Prostate gland (tissue), 2 donors: ENCODE data around the gene LIN37. TPM values are rescaled to one million over a fixed set of nuclear protein-coding genes. Genes with fewer than 3 reads are reported as not detected.

ENCODE experiments used
- DNase-seq: peaks from one replicate; pipeline ENCODE4 v3.0.0-alpha.2; 2019; ENCODE audit warnings: low spot score
- H3K27ac ChIP-seq, 2 donors: fragments of 200-600 bp; sonication (generic); 2 replicates each; pipeline ENCODE4 v1.5.1; 2017 to 2019
- H3K27me3 ChIP-seq: fragments of 200-600 bp; sonication (generic); replicated peaks from 2 replicates; pipeline ENCODE4 v1.5.1; 2019; ENCODE audit not compliant: insufficient read depth
- H3K36me3 ChIP-seq, 2 donors: fragments of 200-600 bp; sonication (generic); 1 replicate in 1 of 2; 2 replicates in 1 of 2; pipeline versions ENCODE4 v1.5.1 to v1.8.1; 2017 to 2019
- H3K4me1 ChIP-seq: fragments of 200-600 bp; sonication (generic); replicated peaks from 2 replicates; pipeline ENCODE4 v1.5.1; 2019
- H3K4me3 ChIP-seq, 2 donors: fragments of 200-600 bp; sonication (generic); 2 replicates each; pipeline ENCODE4 v1.5.1; 2017 to 2019
- H3K9me3 ChIP-seq: fragments of 200-600 bp; sonication (generic); 2 replicates; pipeline ENCODE4 v1.5.1; 2017
- CTCF ChIP-seq, 4 experiments: fragments of 200-600 bp in 2 of 4; fragments of 450-650 bp in 2 of 4; sonication (generic) in 2 of 4; IDR thresholded peaks; 1 replicate in 3 of 4; 2 replicates in 1 of 4; pipeline ENCODE4 v1.5.1; 2016 to 2019; ENCODE audit warnings: antibody characterized with exemption in 4 of 4, mild to moderate bottlenecking in 2 of 4, moderate library complexity in 2 of 4
- POLR2A ChIP-seq: fragments of 450-650 bp; IDR thresholded peaks from one replicate; pipeline ENCODE4 v1.6.1; 2016; ENCODE audit warnings: antibody characterized with exemption, mild to moderate bottlenecking
- POLR2AphosphoS5 ChIP-seq: sonication (generic); formaldehyde crosslinking; IDR thresholded peaks from one replicate; pipeline ENCODE4 v1.6.1; 2017; ENCODE audit warnings: antibody characterized with exemption
- WGBS: methylation state at CpG from one replicate; pipeline ENCODE4 v1.1.5; 2018; 5-methylcytosine and 5-hydroxymethylcytosine counted together
- intact Hi-C: fragments of 100-400 bp; cut with DNase I; formaldehyde crosslinking; loops from one replicate; pipeline ENCODE4 v1.14.2; 2022
- total RNA-seq, 2 donors: library from RNA; depleted of rRNA; stranded (reverse); fragments of >200 nt; gene quantifications; one replicate each; pipeline ENCODE4 v1.1.0, GENCODE V29; 2016

Gene LIN37
- total RNA-seq, 2 donors from 2014 or later = 4.2 to 13.0 TPM

GRCh38 chr19:35713904-35714495, 34.4 kb upstream of the LIN37 start:
- DNase-seq = no peak
- no peak overlapping the region for H3K27ac ChIP-seq
- no peaks in the 10 kb centered on the region for H3K36me3 ChIP-seq
- intact Hi-C loops = loop anchor here (10.0 kb wide), 1 partner anchor 359 kb away; the partner anchor contains the start of gene FFAR3
- TF ChIP-seq CTCF (IDR thresholded peaks at IDR 0.05) = no peak
- no peak for TF ChIP-seq POLR2AphosphoS5
- no peak for TF ChIP-seq POLR2A
- H3K4me3 ChIP-seq = no peak overlapping the region
- no peaks in the 10 kb centered on the region for H3K27me3 ChIP-seq
- 80% methylated on average over 12 of the region's 12 CpGs for WGBS
- H3K9me3 ChIP-seq = no peaks in the 10 kb centered on the region
- H3K4me1 ChIP-seq = peaks cover 9% of the 10 kb centered on the region

GRCh38 chr19:35714601-35715354, 33.6 kb upstream of the LIN37 start:
- H3K27me3 ChIP-seq = no peaks in the 10 kb centered on the region
- H3K9me3 ChIP-seq = no peaks in the 10 kb centered on the region
- no peak for DNase-seq
- TF ChIP-seq CTCF (IDR thresholded peaks at IDR 0.05) (no peak), POLR2A (no peak), POLR2AphosphoS5 (no peak)
- H3K4me3 ChIP-seq = no peak overlapping the region
- intact Hi-C loops = loop anchor here (10.0 kb wide), 1 partner anchor 360 kb away; the partner anchor contains the start of gene FFAR3
- H3K4me1 ChIP-seq = peaks cover 15% of the 10 kb centered on the region
- 85% methylated on average over 14 of the region's 14 CpGs for WGBS
- H3K36me3 ChIP-seq = no peaks in the 10 kb centered on the region
- no peak overlapping the region for H3K27ac ChIP-seq

GRCh38 chr19:35715355-35715809, 33.0 kb upstream of the LIN37 start:
- TF ChIP-seq POLR2AphosphoS5 = no peak
- Histone ChIP-seq H3K4me3 (no peak overlapping the region), H3K27me3 (no peaks in the 10 kb centered on the region), H3K9me3 (no peaks in the 10 kb centered on the region), H3K4me1 (peaks cover 15% of the 10 kb centered on the region), H3K27ac (no peak overlapping the region), H3K36me3 (no peaks in the 10 kb centered on the region)
- WGBS = 81% methylated on average over 7 of the region's 7 CpGs
- DNase-seq = no peak
- intact Hi-C loops = loop anchor here (10.0 kb wide), 1 partner anchor 361 kb away; the partner anchor contains the start of gene FFAR3

GRCh38 chr19:35715981-35716800, 32.2 kb upstream of the LIN37 start:
- peak overlapping the region; percentile 91 to 93 for H3K4me3 ChIP-seq
- no peaks in the 10 kb centered on the region for H3K9me3 ChIP-seq
- peak overlapping the region; percentile 69 to 91 for H3K27ac ChIP-seq
- DNase-seq = peak; percentile 51
- under 1% methylated on average over 50 of the region's 52 CpGs for WGBS
- H3K27me3 ChIP-seq = no peaks in the 10 kb centered on the region
- intact Hi-C loops = loop anchor here (2.0 to 10.0 kb wide), 2 partner anchors 167 to 361 kb away; partner anchors contain the start of gene FFAR3
- TF ChIP-seq POLR2AphosphoS5 (peak; percentile 15), POLR2A (no peak)
- H3K36me3 ChIP-seq = no peaks in the 10 kb centered on the region
- peaks cover 15% of the 10 kb centered on the region for H3K4me1 ChIP-seq

- Histone ChIP-seq H3K4me3 (peak overlapping the region; percentile 91 to 93), H3K27me3 (no peaks in the 10 kb centered on the region), H3K4me1 (peaks cover 15% of the 10 kb centered on the region), H3K27ac (peak overlapping the region; percentile 69 to 91), H3K9me3 (no peaks in the 10 kb centered on the region), H3K36me3 (peaks cover 0 to 5% of the 10 kb centered on the region in 2 donors)
- DNase-seq = peak; percentile 95
- intact Hi-C loops = loop anchor here (1.0 to 10.0 kb wide), 3 partner anchors 23 to 362 kb away; partner anchors contain the start of gene FFAR3
- TF ChIP-seq POLR2AphosphoS5 (peak; percentile 77), CTCF (IDR thresholded peaks at IDR 0.05) (peak; percentile 76 to 96 (median 90)), POLR2A (peak; percentile 22)
- WGBS = under 1% methylated on average over 61 of the region's 77 CpGs
Measured at GRCh38 chr19:35716801-35717664, 31.3 kb upstream of the LIN37 start.
